Endothelial cell of umbilical vein (primary cell): ENCODE results near the gene PIP5K1A. TPM values are rescaled to one million over a fixed set of nuclear protein-coding genes. Genes with fewer than 3 reads are reported as not detected.

ENCODE experiments used
- BruUV-seq: library from RNA; stranded (reverse); fragments of 400-500 nt; replicated peaks from 2 replicates; lab custom pipeline; 2021; lab: Mats Ljungman, UMichigan
- CTCF ChIA-PET: fragments of 300-600, 350-600 bp; sonication (Branson Sonifier 250); formaldehyde crosslinking; loops from one replicate; lab custom pipeline; 2021; ENCODE audit warnings: antibody characterized with exemption, inconsistent platforms; lab: Charles Lee
- POLR2A ChIA-PET: fragments of 300-600, 350-600 bp; sonication (Branson Sonifier 250); formaldehyde crosslinking; loops from one replicate; lab custom pipeline; 2021; ENCODE audit warnings: antibody characterized with exemption, inconsistent platforms; lab: Charles Lee
- DNase-seq: peaks from one replicate; pipeline ENCODE4 v3.0.0-alpha.2; 2011; ENCODE audit warnings: low read depth, low spot score
- FAIRE-seq: peaks from 2 replicates; lab custom pipeline; 2011; peaks lifted over from hg19 to GRCh38; lab: Jason Lieb, UNC
- H2AFZ ChIP-seq: 2 replicates; pipeline ENCODE4 v1.6.0; 2012; ENCODE audit warnings: low read depth, low read length, control low read depth, inconsistent platforms
- H3K27ac ChIP-seq: 2 replicates; pipeline ENCODE4 v1.5.1; 2011; ENCODE audit warnings: low read depth, mild to moderate bottlenecking, control low read depth, low read length, moderate library complexity; ENCODE audit not compliant: insufficient read depth
- H3K27me3 ChIP-seq, 2 experiments: 2 replicates each; pipeline versions ENCODE4 v1.6.0 to v1.6.1; 2011; ENCODE audit warnings: low read length in 2 of 2, mixed read lengths in 1 of 2; ENCODE audit not compliant: control insufficient read depth in 2 of 2, insufficient read depth in 2 of 2
- H3K36me3 ChIP-seq, 2 experiments: 2 replicates in 1 of 2; 3 replicates in 1 of 2; pipeline ENCODE4 v1.5.1; 2011; ENCODE audit warnings: low read length in 2 of 2, mild to moderate bottlenecking in 1 of 2, moderate library complexity in 1 of 2; ENCODE audit not compliant: control insufficient read depth in 2 of 2, insufficient read depth in 2 of 2; ENCODE audit errors: extremely low read depth in 1 of 2
- H3K4me1 ChIP-seq: 3 replicates; pipeline ENCODE4 v1.5.1; 2011; ENCODE audit warnings: mild to moderate bottlenecking, low read length; ENCODE audit not compliant: control insufficient read depth, insufficient read depth; ENCODE audit errors: extremely low read depth
- H3K4me2 ChIP-seq: 2 replicates; pipeline ENCODE4 v1.6.1; 2011; ENCODE audit warnings: low read length, control low read depth, mixed read lengths; ENCODE audit not compliant: insufficient read depth
- H3K4me3 ChIP-seq, 3 experiments: fragments of 200-600 bp in 1 of 3; sonication (generic), shearing (Covaris generic) in 1 of 3; replicated peaks in 1 of 3; 2 replicates each; pipeline ENCODE4 v1.5.1; 2011 to 2016; ENCODE audit warnings: control low read depth in 3 of 3, low read length in 3 of 3, mild to moderate bottlenecking in 2 of 3, inconsistent platforms in 1 of 3, low read depth in 1 of 3, moderate library complexity in 1 of 3; ENCODE audit not compliant: insufficient read depth in 1 of 3
- H3K79me2 ChIP-seq: 2 replicates; pipeline ENCODE4 v1.6.0; 2012; ENCODE audit warnings: low read length, inconsistent platforms; ENCODE audit not compliant: control insufficient read depth, insufficient read depth
- H3K9ac ChIP-seq: replicated peaks from 2 replicates; pipeline ENCODE3; 2011; ENCODE audit warnings: low read length, control low read depth; ENCODE audit not compliant: insufficient read depth; ENCODE audit errors: extremely low read depth
- H3K9me1 ChIP-seq: replicated peaks from 3 replicates; pipeline ENCODE4 v1.6.0; 2011; ENCODE audit warnings: mild to moderate bottlenecking, low read length; ENCODE audit not compliant: control insufficient read depth, insufficient read depth; ENCODE audit errors: extremely low read depth
- H3K9me3 ChIP-seq: replicated peaks from 2 replicates; pipeline ENCODE4 v1.5.1; 2012; ENCODE audit warnings: low read length, inconsistent platforms; ENCODE audit not compliant: control insufficient read depth, insufficient read depth
- H4K20me1 ChIP-seq: replicated peaks from 2 replicates; pipeline ENCODE3; 2011; ENCODE audit warnings: mild to moderate bottlenecking, low read length; ENCODE audit not compliant: control insufficient read depth, insufficient read depth; ENCODE audit errors: extremely low read depth
- EZH2 ChIP-seq: IDR thresholded peaks from 2 replicates; pipeline ENCODE4 v1.6.1; 2012; ENCODE audit warnings: borderline replicate concordance, low read depth, mild to moderate bottlenecking, moderate library complexity, low read length, inconsistent platforms; ENCODE audit not compliant: severe bottlenecking
- FOS ChIP-seq: IDR thresholded peaks from 2 replicates; pipeline ENCODE4 v1.6.1; 2011; ENCODE audit warnings: mild to moderate bottlenecking, low read length, moderate library complexity, borderline replicate concordance; ENCODE audit not compliant: insufficient read depth
- GATA2 ChIP-seq: IDR thresholded peaks from 2 replicates; pipeline ENCODE4 v1.7.0; 2011; ENCODE audit warnings: low read depth, mild to moderate bottlenecking, moderate library complexity, mixed read lengths, low read length; ENCODE audit not compliant: insufficient read length, insufficient read depth
- JUN ChIP-seq: IDR thresholded peaks from 2 replicates; pipeline ENCODE4 v1.6.1; 2011; ENCODE audit warnings: borderline replicate concordance, low read depth; ENCODE audit not compliant: insufficient read length, insufficient read depth
- MYC ChIP-seq: IDR thresholded peaks from one replicate; pipeline ENCODE4 v1.6.1; 2011; ENCODE audit warnings: mild to moderate bottlenecking, low read depth, low read length
- POLR2A ChIP-seq: IDR thresholded peaks from 2 replicates; pipeline ENCODE4 v1.6.1; 2012; ENCODE audit warnings: low read depth, mild to moderate bottlenecking, control low read depth, low read length
- POLR2AphosphoS5 ChIP-seq: IDR thresholded peaks from 2 replicates; pipeline ENCODE4 v1.6.1; 2012; ENCODE audit warnings: low read depth, mild to moderate bottlenecking, control low read depth, low read length, moderate library complexity; ENCODE audit not compliant: insufficient read depth
- dilution Hi-C: fragments of 300-500 bp; cut with MboI; formaldehyde crosslinking; loops from one replicate; pipeline ENCODE4 v1.15.0; 2019; ENCODE audit warnings: low sequenced_read_pairs; ENCODE audit not compliant: extremely low pct_ligation_motif_present
- intact Hi-C: fragments of 100-400 bp; cut with micrococcal nuclease; formaldehyde crosslinking; loops from one replicate; pipeline ENCODE4 v1.10.0; 2022
- polyA plus RNA-seq, 4 experiments: library from polyadenylated mRNA; depleted of rRNA in 3 of 4; stranded (reverse) in 3 of 4; unstranded in 1 of 4; fragments of >200 nt; gene quantifications; 2 replicates each; pipeline versions ENCODE4 v1.2.1 to v1.2.3, GENCODE V29; 2011 to 2012; ENCODE audit warnings: missing spikeins in 1 of 4
- total RNA-seq: library from RNA; stranded (reverse); gene quantifications from 2 replicates; pipeline ENCODE4 v1.2.3, GENCODE V29; 2021
- TF ChIP-seq, protein P1 (sequence below), 2 donors: IDR thresholded peaks; 1 replicate in 1 of 2; 2 replicates in 1 of 2; pipeline ENCODE4 v1.5.1; 2011; ENCODE audit warnings: low read length in 2 of 2, mild to moderate bottlenecking in 2 of 2, moderate library complexity in 2 of 2, control low read depth in 1 of 2, inconsistent platforms in 1 of 2, low read depth in 1 of 2; ENCODE audit not compliant: insufficient read depth in 1 of 2; ENCODE audit errors: extremely low read depth in 1 of 2
- TF ChIP-seq, protein P2 (sequence below): IDR thresholded peaks from 2 replicates; pipeline ENCODE4 v1.6.1; 2011; ENCODE audit not compliant: insufficient read depth, insufficient read length

The PIP5K1A gene
- total and polyA plus RNA-seq, 2 donors (not counting 3 experiments of a cell fraction or from before 2014, with no cell fraction given), result 72.1 to 79.3 TPM

DNA sequence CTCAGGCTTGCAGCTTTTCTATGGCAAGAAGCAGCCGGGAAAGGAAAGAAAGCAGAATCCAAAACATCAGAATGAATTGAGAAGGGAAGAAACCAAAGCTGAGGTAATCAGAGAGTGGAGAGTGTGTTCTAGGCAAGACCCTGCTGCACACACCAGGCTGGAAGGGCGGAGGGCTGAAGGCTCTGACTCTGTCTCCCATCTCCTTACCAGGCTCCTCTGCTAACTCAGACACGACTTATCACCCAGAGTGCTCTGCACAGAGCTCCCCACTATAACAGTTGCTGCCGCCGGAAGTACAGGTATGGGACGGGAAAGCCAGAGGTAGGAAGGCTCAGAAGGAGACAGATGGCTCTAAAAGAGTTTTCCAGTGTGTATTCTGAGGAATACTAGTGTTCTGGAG, 31.2 kb upstream of the PIP5K1A start:
- FAIRE-seq (no peak), DNase-seq (no peak)
- Histone ChIP-seq H4K20me1 (no peaks in the 10 kb centered on the region), H3K9me3 (no peaks in the 10 kb centered on the region), H3K4me1 (peaks cover 19% of the 10 kb centered on the region), H3K79me2 (peaks cover 21% of the 10 kb centered on the region), H3K27ac (no peak overlapping the region), H2AFZ (no peak overlapping the region), H3K27me3 (no peaks in the 10 kb centered on the region), H3K9me1 (no peaks in the 10 kb centered on the region), H3K36me3 (peaks cover 0 to 13% of the 10 kb centered on the region in 2 experiments), H3K4me2 (peak overlapping the region; percentile 54), H3K4me3 (peak overlapping the region in 1 of 3 experiments; percentile 89), H3K9ac (peak overlapping the region; percentile 94)
- ChIA-PET CTCF (interaction anchor here (0.9 to 1.4 kb wide), 3 partner anchors 10 to 142 kb away, joined by 3 to 6 read pairs (median 3); no protein-coding TSS in a partner anchor), POLR2A (interaction anchor here (0.6 to 0.7 kb wide), 3 partner anchors 13 to 173 kb away, joined by 3 to 4 read pairs (median 3); no protein-coding TSS in a partner anchor)
- intact Hi-C loops, result no loop called here
- no TSS peak for BruUV-seq
- TF ChIP-seq, protein P1, sequence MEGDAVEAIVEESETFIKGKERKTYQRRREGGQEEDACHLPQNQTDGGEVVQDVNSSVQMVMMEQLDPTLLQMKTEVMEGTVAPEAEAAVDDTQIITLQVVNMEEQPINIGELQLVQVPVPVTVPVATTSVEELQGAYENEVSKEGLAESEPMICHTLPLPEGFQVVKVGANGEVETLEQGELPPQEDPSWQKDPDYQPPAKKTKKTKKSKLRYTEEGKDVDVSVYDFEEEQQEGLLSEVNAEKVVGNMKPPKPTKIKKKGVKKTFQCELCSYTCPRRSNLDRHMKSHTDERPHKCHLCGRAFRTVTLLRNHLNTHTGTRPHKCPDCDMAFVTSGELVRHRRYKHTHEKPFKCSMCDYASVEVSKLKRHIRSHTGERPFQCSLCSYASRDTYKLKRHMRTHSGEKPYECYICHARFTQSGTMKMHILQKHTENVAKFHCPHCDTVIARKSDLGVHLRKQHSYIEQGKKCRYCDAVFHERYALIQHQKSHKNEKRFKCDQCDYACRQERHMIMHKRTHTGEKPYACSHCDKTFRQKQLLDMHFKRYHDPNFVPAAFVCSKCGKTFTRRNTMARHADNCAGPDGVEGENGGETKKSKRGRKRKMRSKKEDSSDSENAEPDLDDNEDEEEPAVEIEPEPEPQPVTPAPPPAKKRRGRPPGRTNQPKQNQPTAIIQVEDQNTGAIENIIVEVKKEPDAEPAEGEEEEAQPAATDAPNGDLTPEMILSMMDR (IDR thresholded peaks at IDR 0.05; ENCODE audit: extremely low read depth in 1 of 2, insufficient read depth in 1 of 2, low read depth in 1 of 2, low read length in 2 of 2), result no peak
- TF ChIP-seq POLR2AphosphoS5, result no peak
- no peak for TF ChIP-seq EZH2
- TF ChIP-seq GATA2, result no peak
- TF ChIP-seq MYC, result no peak
- TF ChIP-seq JUN, result no peak
- no peak for TF ChIP-seq FOS
- TF ChIP-seq, protein P2, sequence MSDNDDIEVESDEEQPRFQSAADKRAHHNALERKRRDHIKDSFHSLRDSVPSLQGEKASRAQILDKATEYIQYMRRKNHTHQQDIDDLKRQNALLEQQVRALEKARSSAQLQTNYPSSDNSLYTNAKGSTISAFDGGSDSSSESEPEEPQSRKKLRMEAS, result no peak
- no peak for TF ChIP-seq POLR2A
- dilution Hi-C loops, result no loop called here
